Liver (tissue), 9 donors: ENCODE measurements around the gene CTSH. TPM values are rescaled to one million over a fixed set of nuclear protein-coding genes. Genes with fewer than 3 reads are reported as not detected.
A peak's percentile ranks its signal among the peaks of the same experiment; 100 is the strongest.

Experiments
- DNase-seq: peaks from one replicate; pipeline ENCODE4 v3.0.0-alpha.2; 2017; ENCODE audit warnings: low spot score
- H3K27ac ChIP-seq, 2 donors: one replicate each; pipeline ENCODE4 v1.7.0; 2013; ENCODE audit warnings: inconsistent platforms in 2 of 2, low read length in 2 of 2, control low read depth in 1 of 2, low read depth in 1 of 2, mild to moderate bottlenecking in 1 of 2
- H3K27me3 ChIP-seq, 4 donors: one replicate each; pipeline versions ENCODE4 v1.6.1 to v1.7.0; 2013; ENCODE audit warnings: low read length in 3 of 4, inconsistent platforms in 1 of 4, mild to moderate bottlenecking in 1 of 4, moderate library complexity in 1 of 4; ENCODE audit not compliant: control insufficient read depth in 4 of 4, insufficient read depth in 4 of 4
- H3K36me3 ChIP-seq, 4 donors: one replicate each; pipeline versions ENCODE4 v1.6.1 to v1.7.0; 2013; ENCODE audit warnings: low read length in 3 of 4, mild to moderate bottlenecking in 3 of 4, low read depth in 1 of 4, moderate library complexity in 1 of 4; ENCODE audit not compliant: control insufficient read depth in 4 of 4, insufficient read depth in 3 of 4
- H3K4me1 ChIP-seq, 4 donors: one replicate each; pipeline versions ENCODE4 v1.6.1 to v1.7.0; 2013; ENCODE audit warnings: low read length in 3 of 4, mild to moderate bottlenecking in 3 of 4, moderate library complexity in 1 of 4; ENCODE audit not compliant: control insufficient read depth in 4 of 4, insufficient read depth in 4 of 4
- H3K4me3 ChIP-seq, 3 donors: one replicate each; pipeline versions ENCODE4 v1.6.1 to v1.7.0; 2013; ENCODE audit warnings: low read length in 3 of 3, control low read depth in 1 of 3, low read depth in 1 of 3, mild to moderate bottlenecking in 1 of 3
- H3K9ac ChIP-seq, 2 donors: one replicate each; pipeline ENCODE4 v1.7.0; 2013; ENCODE audit warnings: low read length in 2 of 2, mild to moderate bottlenecking in 2 of 2, moderate library complexity in 2 of 2, control low read depth in 1 of 2, low read depth in 1 of 2
- H3K9me3 ChIP-seq, 4 donors: one replicate each; pipeline versions ENCODE4 v1.6.1 to v1.7.0; 2013; ENCODE audit warnings: low read length in 3 of 4; ENCODE audit not compliant: control insufficient read depth in 4 of 4
- ATF3 ChIP-seq: IDR thresholded peaks from 2 replicates; pipeline ENCODE4 v1.6.1; 2016; ENCODE audit warnings: antibody characterized with exemption
- CTCF ChIP-seq: fragments of 150-350 bp; IDR thresholded peaks from 2 replicates; pipeline ENCODE4 v1.5.1; 2017; ENCODE audit warnings: improper control_type of control experiment, low read depth, low read length; ENCODE audit not compliant: missing input control
- EGR1 ChIP-seq, 2 donors: IDR thresholded peaks; 2 replicates each; pipeline ENCODE4 v1.6.1; 2016 to 2018; ENCODE audit warnings: antibody characterized with exemption in 2 of 2, low read depth in 2 of 2
- FOXA1 ChIP-seq: IDR thresholded peaks from 2 replicates; pipeline ENCODE4 v1.6.1; 2016; ENCODE audit warnings: antibody characterized with exemption
- FOXA2 ChIP-seq: IDR thresholded peaks from 2 replicates; pipeline ENCODE4 v1.6.1; 2016; ENCODE audit warnings: antibody characterized with exemption
- GABPA ChIP-seq, 2 donors: IDR thresholded peaks in 1 of 2; conservative IDR thresholded peaks in 1 of 2; 2 replicates each; pipeline ENCODE4 v1.6.1; 2016; ENCODE audit warnings: antibody characterized with exemption in 2 of 2, mild to moderate bottlenecking in 1 of 2, moderate library complexity in 1 of 2
- HNF4A ChIP-seq, 2 donors: conservative IDR thresholded peaks; 2 replicates each; pipeline ENCODE4 v1.6.1; 2016; ENCODE audit warnings: antibody characterized with exemption in 2 of 2, mild to moderate bottlenecking in 2 of 2
- HNF4G ChIP-seq: IDR thresholded peaks from 2 replicates; pipeline ENCODE4 v1.6.1; 2016; ENCODE audit warnings: antibody characterized with exemption
- JUND ChIP-seq, 2 donors: IDR thresholded peaks; 2 replicates each; pipeline ENCODE4 v1.6.1; 2016; ENCODE audit warnings: antibody characterized with exemption in 2 of 2
- MAX ChIP-seq: IDR thresholded peaks from 2 replicates; pipeline ENCODE4 v1.6.1; 2016; ENCODE audit warnings: antibody characterized with exemption
- NR2F2 ChIP-seq: IDR thresholded peaks from 2 replicates; pipeline ENCODE4 v1.6.1; 2016; ENCODE audit warnings: antibody characterized with exemption
- RAD21 ChIP-seq, 2 donors: IDR thresholded peaks; 2 replicates each; pipeline ENCODE4 v1.6.1; 2016; ENCODE audit warnings: antibody characterized with exemption in 2 of 2, mild to moderate bottlenecking in 2 of 2
- REST ChIP-seq: IDR thresholded peaks from 2 replicates; pipeline ENCODE4 v1.6.1; 2016; ENCODE audit warnings: antibody characterized with exemption, mild to moderate bottlenecking
- RXRA ChIP-seq, 2 donors: IDR thresholded peaks; 2 replicates each; pipeline ENCODE4 v1.6.1; 2017 to 2018; ENCODE audit warnings: antibody characterized with exemption in 2 of 2, mild to moderate bottlenecking in 1 of 2
- SP1 ChIP-seq: IDR thresholded peaks from 2 replicates; pipeline ENCODE4 v1.6.1; 2018; ENCODE audit warnings: antibody characterized with exemption, mild to moderate bottlenecking
- TAF1 ChIP-seq: conservative IDR thresholded peaks from 2 replicates; pipeline ENCODE4 v1.6.1; 2016; ENCODE audit warnings: antibody characterized with exemption, mild to moderate bottlenecking
- YY1 ChIP-seq: IDR thresholded peaks from 2 replicates; pipeline ENCODE4 v1.6.1; 2016; ENCODE audit warnings: antibody characterized with exemption, mild to moderate bottlenecking
- ZBTB33 ChIP-seq: IDR thresholded peaks from 2 replicates; pipeline ENCODE4 v1.6.1; 2016; ENCODE audit warnings: antibody characterized with exemption
- WGBS: extraction: QIAGEN DNeasy Blood & Tissue Kit; methylation state at CpG from one replicate; pipeline ENCODE4 v1.1.7; 2013; 5-methylcytosine and 5-hydroxymethylcytosine counted together
- polyA plus RNA-seq, 2 donors: library from polyadenylated mRNA; stranded (reverse) in 1 of 2; unstranded in 1 of 2; fragments of 200-250 nt in 1 of 2; fragments of >200 nt in 1 of 2; fragmentation: Nextera tagmentation in 1 of 2; extraction: Ambion mirVana in 1 of 2; gene quantifications; one replicate each; pipeline versions ENCODE4 v1.2.1 to v1.2.3, GENCODE V29; 2013 to 2015
- total RNA-seq, 2 donors: library from RNA; depleted of rRNA; stranded (reverse); fragments of >200 nt; gene quantifications; one replicate each; pipeline ENCODE4 v1.2.3, GENCODE V29; 2014
- donor health status: healthy.
- donor health status: healthy.
- donor health status: healthy.
- donor health status: healthy.
- donor health status: healthy.

Gene CTSH
- total and polyA plus RNA-seq, 4 donors = 46.3 to 162 (median 95.8) TPM

GRCh38 chr15:78946493-78946892 is 1.6 kb upstream of the CTSH start:
- H3K27me3 ChIP-seq = no peaks in the 10 kb centered on the region
- no peak overlapping the region for H3K9ac ChIP-seq
- no peak for DNase-seq
- WGBS = 96% methylated on average over 5 of the region's 5 CpGs
- no peak overlapping the region for H3K27ac ChIP-seq
- no peak overlapping the region for H3K4me3 ChIP-seq
- peaks cover 7 to 48% (median 24%) of the 10 kb centered on the region in 4 donors for H3K4me1 ChIP-seq
- no peaks in the 10 kb centered on the region for H3K9me3 ChIP-seq
- TF ChIP-seq ATF3 = no peak
- TF ChIP-seq HNF4A (conservative IDR thresholded peaks at IDR 0.05) = no peak
- no peak for TF ChIP-seq ZBTB33
- no peak for TF ChIP-seq MAX
- no peak for TF ChIP-seq HNF4G
- TF ChIP-seq RXRA (IDR thresholded peaks at IDR 0.05) = no peak
- TF ChIP-seq FOXA1 = no peak
- no peak for TF ChIP-seq EGR1 (IDR thresholded peaks at IDR 0.05; ENCODE audit: low read depth in 2 of 2)
- no peak for TF ChIP-seq GABPA (IDR thresholded peaks at IDR 0.05 in 1 of 2, conservative IDR thresholded peaks at IDR 0.05 in 1 of 2)
- TF ChIP-seq JUND (IDR thresholded peaks at IDR 0.05) = no peak
- TF ChIP-seq SP1 = no peak
- TF ChIP-seq YY1 = no peak
- no peak for TF ChIP-seq RAD21 (IDR thresholded peaks at IDR 0.05)
- no peaks in the 10 kb centered on the region for H3K36me3 ChIP-seq

- H3K4me3 ChIP-seq = peak overlapping the region; percentile 64 to 81 (median 66)
- 14% methylated on average over 12 of the region's 12 CpGs for WGBS
- peak overlapping the region; percentile 75 to 97 for H3K9ac ChIP-seq
- peaks cover 2 to 25% (median 8%) of the 10 kb centered on the region in 4 donors for H3K4me1 ChIP-seq
- H3K27me3 ChIP-seq = no peaks in the 10 kb centered on the region
- H3K9me3 ChIP-seq = no peaks in the 10 kb centered on the region
- H3K27ac ChIP-seq = peak overlapping the region; percentile 83 to 90
- TF ChIP-seq ZBTB33 (no peak), FOXA2 (no peak), ATF3 (no peak), YY1 (no peak), SP1 (no peak), RAD21 (IDR thresholded peaks at IDR 0.05) (no peak)
- no peak for DNase-seq
- H3K36me3 ChIP-seq = no peaks in the 10 kb centered on the region
These were observed 632 bp downstream of the CTSH start for GRCh38 chr15:78944202-78944625.

GRCh38 chr15:78943692-78944091 is 1.2 kb downstream of the CTSH start:
- peaks cover 0 to 23% (median 7%) of the 10 kb centered on the region in 4 donors for H3K4me1 ChIP-seq
- no peak for DNase-seq
- peak overlapping the region in 1 of 2 donors; percentile 47 for H3K9ac ChIP-seq
- H3K27ac ChIP-seq = peak overlapping the region; percentile 83 to 90
- peak overlapping the region in 2 of 3 donors; percentile 64 to 81 for H3K4me3 ChIP-seq
- no peaks in the 10 kb centered on the region for H3K9me3 ChIP-seq
- WGBS = 57% methylated on average over 7 of the region's 7 CpGs
- no peaks in the 10 kb centered on the region for H3K36me3 ChIP-seq
- H3K27me3 ChIP-seq = no peaks in the 10 kb centered on the region
- TF ChIP-seq EGR1 (IDR thresholded peaks at IDR 0.05; ENCODE audit: low read depth in 2 of 2) (no peak), NR2F2 (no peak), TAF1 (no peak), REST (no peak), SP1 (no peak), RXRA (IDR thresholded peaks at IDR 0.05) (no peak), HNF4A (conservative IDR thresholded peaks at IDR 0.05) (no peak), FOXA1 (no peak), CTCF (no peak), YY1 (no peak)
